GM18909 (cell line): ENCODE results near the gene MTCL3.

Experiments
- ATAC-seq: cut with Tn5 transposase; IDR thresholded peaks from one replicate; pipeline ENCODE4 v1.9.1; 2021; ENCODE audit warnings: mild to moderate bottlenecking; ENCODE audit not compliant: unreplicated experiment, poor library complexity

The MTCL3 gene

GRCh38 chr6:127515794-127516661 lies 3.1 kb downstream of the MTCL3 start:
- peak; percentile 74 for ATAC-seq

- ATAC-seq, result peak; percentile 23
Measured at GRCh38 chr6:127515234-127515793, 3.8 kb downstream of the MTCL3 start.

- ATAC-seq, result no peak
Measured at GRCh38 chr6:127514773-127515227, 4.3 kb downstream of the MTCL3 start.

- no peak for ATAC-seq
Measured at GRCh38 chr6:127514179-127514772, 4.9 kb downstream of the MTCL3 start.

GRCh38 chr6:127513425-127513824 lies 5.7 kb downstream of the MTCL3 start:
- ATAC-seq, result no peak

GRCh38 chr6:127510876-127511275 lies 8.3 kb downstream of the MTCL3 start:
- no peak for ATAC-seq

GRCh38 chr6:127506894-127507293 lies 12.2 kb downstream of the MTCL3 start:
- no peak for ATAC-seq

GRCh38 chr6:127503022-127503421 lies 16.1 kb downstream of the MTCL3 start:
- ATAC-seq, result no peak

GRCh38 chr6:127497410-127497809 lies 21.7 kb downstream of the MTCL3 start:
- no peak for ATAC-seq

GRCh38 chr6:127496471-127496870 lies 22.7 kb downstream of the MTCL3 start:
- ATAC-seq, result no peak

- no peak for ATAC-seq
Measured at GRCh38 chr6:127494240-127494767, 24.8 kb downstream of the MTCL3 start.

- ATAC-seq, result no peak
Measured at GRCh38 chr6:127489248-127489647, 29.9 kb downstream of the MTCL3 start.

GRCh38 chr6:127486934-127487333 lies 32.2 kb downstream of the MTCL3 start:
- no peak for ATAC-seq

GRCh38 chr6:127484212-127484863 lies 34.8 kb downstream of the MTCL3 start:
- peak; percentile 99 for ATAC-seq

GRCh38 chr6:127483399-127484055 lies 35.6 kb downstream of the MTCL3 start:
- ATAC-seq, result peak; percentile 33

GRCh38 chr6:127482325-127482724 lies 36.8 kb downstream of the MTCL3 start:
- no peak for ATAC-seq

GRCh38 chr6:127481628-127482027 lies 37.5 kb downstream of the MTCL3 start:
- ATAC-seq, result no peak

GRCh38 chr6:127481111-127481510 lies 38.0 kb downstream of the MTCL3 start:
- no peak for ATAC-seq

- no peak for ATAC-seq
Measured at GRCh38 chr6:127477658-127478057, 41.5 kb downstream of the MTCL3 start.

GRCh38 chr6:127475823-127476176 lies 43.3 kb downstream of the MTCL3 start:
- no peak for ATAC-seq
